ENCODE measurements around the gene SEC11A.
"Not testable (repeated sequence)": the region's sequence is repeated elsewhere in the genome, so short reads cannot be mapped to it uniquely, and the experiment has no call there.

Gene SEC11A

DNA sequence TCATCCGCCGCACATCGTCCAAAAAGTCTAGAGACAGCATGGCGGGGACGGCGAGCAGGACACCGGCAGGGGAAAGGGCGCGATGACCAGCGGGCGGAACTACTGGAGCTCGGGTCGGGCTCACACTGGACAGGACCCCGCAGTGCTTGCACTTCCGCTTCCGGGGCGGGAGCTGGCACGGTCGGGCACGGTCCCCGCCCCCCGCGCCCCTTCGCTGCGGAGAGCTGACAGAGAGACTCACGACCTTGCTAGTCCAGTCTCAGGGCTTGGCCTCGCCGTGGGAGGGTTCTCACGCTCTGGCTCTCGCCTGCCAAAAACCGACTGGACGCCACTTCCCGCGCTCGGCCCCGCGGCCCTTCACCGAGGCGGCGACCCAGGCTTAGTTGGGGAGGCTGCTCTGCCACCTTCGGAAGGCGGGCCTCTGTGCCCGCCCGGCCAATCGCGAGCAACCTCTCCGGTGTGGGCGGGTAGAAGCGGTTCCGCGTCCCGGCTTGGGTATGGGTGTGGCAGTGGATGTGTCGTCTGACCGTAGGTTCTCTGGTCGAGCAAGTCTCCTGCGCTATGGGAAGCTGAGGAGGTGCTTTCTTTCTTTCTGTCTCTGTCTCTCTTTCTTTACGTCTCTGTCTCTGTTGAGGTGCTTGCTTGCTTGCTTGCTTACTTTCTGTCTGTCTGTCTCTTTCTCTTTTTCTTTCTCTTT, at the start of gene SEC11A:
TSS of gene SEC11A (minus strand) at position 104 of the 697 bp plus-strand sequence. CDS start at position 40, 64 bp downstream.
- peak; percentile 83 for DNase-seq

DNA sequence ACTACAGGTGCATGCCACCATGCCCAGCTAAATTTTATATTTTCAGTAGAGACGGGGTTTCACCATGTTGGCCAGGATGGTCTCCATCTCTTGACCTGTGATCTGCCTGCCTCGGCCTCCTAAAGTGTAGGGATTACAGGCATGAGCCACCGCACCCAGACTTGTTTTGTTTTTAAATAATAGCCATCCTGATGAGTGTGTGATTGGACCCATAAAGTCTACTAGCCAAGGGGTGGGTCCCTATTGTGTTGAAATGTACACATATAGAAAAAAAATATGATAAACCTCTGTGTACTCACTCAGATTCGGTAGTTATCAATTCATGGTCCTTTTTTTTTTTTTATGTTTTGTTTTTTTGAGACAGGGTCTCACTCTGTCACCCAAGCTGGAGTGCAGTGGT, 49.7 kb upstream of the SEC11A start:
- no peak for DNase-seq

DNA sequence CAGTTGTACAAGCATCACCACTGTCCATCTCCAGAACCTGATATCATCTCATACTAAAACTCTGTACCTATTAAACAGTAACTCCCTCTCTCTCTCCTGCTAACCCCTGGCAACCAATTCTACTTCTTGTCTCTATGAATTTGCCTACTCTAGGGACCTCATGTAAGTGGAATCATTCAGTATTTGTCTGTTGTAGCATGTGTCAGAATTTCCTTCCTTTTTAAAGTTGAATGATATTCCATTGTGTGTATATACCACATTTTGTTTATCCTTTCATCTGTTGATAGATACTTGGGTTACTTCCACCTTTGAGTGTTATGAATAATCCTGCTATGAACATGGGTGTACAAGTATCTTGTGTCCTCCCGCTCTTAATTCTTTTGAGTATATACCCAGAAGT, 49.0 kb upstream of the SEC11A start:
- no peak for DNase-seq

DNA sequence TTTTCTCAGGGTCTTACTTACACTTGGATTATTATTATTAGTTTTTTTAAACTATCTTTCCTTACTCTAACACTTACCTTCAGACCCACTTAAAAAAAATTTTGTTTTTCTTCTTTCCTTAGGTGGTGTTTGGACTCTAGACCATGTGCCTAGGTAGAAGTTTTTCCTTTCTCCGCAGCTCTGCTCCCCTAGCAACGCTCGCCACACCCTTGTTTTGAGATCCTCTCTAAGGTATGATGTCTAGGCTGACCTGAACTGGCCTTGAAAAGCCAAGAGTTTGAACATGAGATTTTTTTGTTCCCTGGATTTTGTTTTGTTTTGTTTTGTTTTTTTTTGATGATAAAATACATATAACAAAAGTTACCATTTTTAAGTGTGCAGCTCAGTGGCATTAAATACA, 48.6 kb upstream of the SEC11A start:
- no peak for DNase-seq

DNA sequence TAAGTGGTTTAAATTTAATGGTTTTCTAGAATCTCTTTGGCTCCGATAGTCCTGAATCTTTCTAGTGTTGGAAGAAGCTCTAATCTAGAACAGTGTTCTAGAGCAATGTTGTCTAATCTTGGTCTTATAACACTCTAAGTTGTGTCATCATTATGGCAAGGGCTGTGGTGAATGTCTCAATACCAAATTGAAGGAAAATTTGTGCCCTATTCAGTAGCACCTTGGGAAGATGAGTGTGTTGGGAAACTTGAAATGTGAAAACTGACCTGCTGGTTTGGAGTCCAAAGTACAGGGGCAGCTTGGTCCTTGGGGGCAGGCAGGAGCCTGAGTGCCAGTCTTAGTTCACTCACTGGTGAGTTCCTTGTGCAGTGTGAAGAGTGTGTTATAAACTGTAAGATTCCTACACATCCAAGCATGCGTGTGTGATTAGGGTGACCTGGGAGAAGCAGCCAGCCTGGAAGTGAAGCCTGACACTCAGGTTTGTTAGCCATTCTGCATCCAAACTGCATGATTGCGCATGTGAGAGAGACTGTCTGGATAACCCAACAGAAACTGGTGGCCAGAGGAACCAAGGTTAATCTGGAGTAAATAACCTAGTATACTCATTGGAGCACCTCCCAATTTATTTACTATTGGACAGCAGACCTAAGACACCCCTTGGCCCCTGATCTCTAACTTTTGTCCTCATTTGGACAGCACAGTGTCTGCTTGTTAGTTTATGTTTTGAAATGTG, 47.1 kb upstream of the SEC11A start:
- no peak for DNase-seq

DNA sequence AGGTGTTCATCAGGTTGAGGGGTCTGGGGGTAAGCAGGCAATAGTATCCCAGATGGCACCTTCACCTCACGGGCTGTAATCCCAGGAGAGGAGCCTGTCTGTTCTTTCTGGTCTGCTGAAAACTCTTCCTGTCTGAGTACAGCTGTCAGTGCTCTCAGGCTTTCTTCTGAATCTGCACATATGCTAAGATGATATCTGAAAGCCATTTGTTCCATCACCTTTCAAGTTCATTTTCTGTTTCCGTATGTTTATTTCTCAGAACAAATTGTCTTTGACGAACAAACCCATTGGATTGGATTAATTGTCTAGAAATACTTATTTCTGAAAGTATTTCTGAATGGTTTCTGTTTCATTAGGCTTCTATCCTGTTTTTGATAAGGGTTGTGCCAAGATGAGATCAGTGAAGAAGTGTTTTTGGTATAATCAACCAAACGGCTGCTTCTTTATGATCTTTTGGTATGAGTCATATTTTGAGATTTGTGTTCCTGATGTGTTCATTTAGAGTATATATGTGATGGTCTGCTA, 45.7 kb upstream of the SEC11A start:
- DNase-seq, result no peak

DNA sequence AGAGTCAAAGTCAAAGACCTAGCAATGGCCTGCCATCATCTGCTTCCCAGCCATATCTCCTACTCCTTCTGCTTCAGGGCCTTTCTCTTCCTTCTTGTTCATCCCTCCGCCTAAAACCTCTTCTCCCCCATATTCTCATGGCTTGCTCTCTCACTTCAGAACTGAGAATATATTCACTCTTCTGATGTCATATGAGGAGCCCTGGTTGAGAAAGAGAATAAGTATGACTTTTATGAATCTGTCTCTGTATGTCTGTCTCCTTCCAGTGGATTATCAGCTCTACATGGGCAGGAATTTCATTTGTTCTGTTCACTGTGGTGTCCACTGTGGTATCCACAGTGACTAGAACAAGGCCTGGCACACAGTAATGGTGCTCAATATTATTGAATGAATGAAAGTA, 44.3 kb upstream of the SEC11A start:
- DNase-seq, result no peak

DNA sequence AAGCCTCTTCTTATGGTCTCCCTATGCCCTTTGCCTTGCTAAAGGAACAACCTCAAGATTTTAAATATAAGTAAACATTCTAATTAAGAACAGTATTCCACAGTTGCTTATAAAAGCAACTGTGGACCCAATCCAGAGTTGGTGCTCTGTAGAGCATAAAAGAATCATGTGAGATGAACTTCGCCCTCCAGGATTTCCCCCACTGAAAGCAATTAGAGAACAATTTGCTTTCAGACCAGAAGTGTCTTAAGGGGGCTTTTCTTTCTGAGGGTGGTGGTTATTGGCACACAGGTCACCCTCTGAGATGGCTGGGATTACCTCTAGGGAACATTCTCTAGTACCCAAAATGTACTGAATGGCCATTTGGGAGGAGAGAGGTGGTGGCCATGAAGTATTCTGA, 43.1 kb upstream of the SEC11A start:
- DNase-seq, result no peak

DNA sequence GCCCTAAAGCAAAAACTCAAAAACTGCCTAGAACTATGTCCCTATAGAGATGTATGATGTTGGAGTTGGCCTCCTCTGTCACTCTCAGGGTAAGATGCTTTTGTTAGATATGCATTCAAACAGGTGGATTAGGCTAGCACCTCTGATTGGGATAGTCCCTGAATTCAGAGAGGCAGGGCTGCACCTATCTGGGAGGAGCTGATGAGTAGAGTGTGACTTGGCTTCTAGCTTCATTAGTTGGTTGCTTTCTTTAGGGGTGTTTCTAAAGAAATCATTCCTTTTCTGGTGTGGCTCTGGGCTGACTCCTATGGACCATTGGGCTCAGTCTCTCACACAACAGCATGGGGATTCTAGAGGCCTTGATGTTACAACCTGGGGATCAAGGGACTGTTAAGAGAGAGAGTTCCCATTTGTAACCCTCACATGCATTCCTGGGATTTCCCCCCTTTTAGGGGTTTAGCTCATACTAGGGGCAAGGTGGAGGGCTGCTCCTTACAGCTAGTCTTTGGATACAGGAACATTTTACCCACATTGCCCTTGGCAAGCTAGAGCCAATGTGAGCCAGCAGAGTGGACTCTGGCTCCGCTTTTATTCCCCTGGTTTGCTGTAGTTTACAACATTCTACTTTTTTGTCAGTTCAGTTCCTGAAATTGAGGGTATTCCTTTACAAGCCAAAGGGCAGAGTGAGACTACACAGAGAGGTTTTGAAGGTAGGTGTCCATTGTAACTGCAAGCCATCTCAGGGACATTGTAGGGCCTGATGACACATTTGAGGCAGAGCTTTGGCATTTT, 40.0 kb upstream of the SEC11A start:
- DNase-seq, result no peak

DNA sequence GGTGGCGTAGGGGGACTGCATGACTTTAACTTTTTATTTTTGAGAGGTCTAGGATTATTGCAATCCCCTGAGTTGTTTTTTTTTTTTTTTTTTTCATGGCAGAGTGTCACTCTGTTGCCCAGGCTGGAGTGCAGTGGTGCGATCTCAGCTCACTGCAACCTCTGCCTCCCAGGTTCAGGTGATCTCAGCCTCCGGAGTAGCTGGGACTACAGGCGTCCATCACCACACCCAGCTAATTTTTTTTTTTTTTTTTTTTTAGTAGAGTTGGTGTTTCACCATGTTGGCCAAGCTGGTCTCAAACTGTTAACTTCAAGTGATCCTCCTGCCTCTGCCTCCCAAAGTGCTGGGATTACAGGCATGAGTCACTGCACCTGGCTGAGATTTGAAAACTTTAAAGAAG, 39.0 kb upstream of the SEC11A start:
- not testable (repeated sequence) for DNase-seq

DNA sequence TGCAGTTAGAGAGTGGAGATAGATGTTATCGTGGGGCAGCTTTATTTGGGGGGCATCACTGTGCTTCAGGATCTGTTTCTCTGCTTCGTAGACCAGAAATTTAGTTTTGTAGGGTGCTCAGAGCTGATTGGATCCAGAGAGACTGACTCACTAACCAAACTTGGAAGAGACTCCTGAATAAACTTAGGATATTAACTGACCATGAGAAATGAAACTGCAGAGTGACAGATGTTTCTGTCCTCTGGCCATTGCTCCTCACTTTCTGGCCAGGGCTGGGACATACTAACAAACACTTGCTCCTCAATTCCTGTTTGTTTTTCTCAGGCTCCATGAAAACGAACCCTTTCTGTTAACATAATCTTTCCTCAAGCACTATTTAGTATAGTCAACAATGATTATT, 36.8 kb upstream of the SEC11A start:
- DNase-seq, result no peak

DNA sequence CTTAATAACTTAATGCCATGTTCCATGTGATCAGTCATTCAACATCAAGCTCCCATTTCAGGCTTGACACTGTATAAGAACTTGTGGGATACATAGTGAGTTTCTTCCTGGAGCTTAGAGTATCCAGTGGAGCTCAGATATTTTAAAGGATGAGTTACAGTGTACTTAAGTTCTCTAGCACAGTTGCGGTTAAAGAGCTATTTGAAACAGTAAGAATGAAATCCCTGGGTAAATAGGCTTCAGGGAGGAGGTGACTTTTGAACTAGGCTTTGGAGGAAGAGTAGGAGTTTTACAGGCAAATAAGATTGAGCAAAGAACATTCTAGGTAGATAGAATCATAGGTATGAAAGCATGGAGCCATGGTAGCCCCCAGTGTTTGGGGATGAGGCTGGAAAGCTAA, 36.3 kb upstream of the SEC11A start:
- no peak for DNase-seq

DNA sequence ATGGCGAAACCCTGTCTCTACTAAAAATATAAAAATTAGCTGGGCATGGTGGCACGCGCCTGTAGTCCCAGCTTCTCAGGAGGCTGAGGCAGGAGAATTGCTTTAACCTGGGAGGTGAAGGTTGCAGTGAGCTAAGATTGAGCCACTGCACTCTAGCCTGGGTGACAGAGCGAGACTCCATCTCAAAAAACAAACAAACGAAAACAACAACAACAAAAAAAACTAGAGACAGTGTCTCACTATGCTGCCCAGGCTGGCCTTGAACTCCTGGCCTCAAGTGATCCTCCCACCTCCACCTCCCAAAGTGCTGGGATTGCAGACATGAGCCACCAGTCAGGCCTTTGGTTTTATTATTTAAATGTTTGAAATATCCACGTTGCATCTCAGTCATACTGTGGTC, 35.8 kb upstream of the SEC11A start:
- DNase-seq, result not testable (repeated sequence)

DNA sequence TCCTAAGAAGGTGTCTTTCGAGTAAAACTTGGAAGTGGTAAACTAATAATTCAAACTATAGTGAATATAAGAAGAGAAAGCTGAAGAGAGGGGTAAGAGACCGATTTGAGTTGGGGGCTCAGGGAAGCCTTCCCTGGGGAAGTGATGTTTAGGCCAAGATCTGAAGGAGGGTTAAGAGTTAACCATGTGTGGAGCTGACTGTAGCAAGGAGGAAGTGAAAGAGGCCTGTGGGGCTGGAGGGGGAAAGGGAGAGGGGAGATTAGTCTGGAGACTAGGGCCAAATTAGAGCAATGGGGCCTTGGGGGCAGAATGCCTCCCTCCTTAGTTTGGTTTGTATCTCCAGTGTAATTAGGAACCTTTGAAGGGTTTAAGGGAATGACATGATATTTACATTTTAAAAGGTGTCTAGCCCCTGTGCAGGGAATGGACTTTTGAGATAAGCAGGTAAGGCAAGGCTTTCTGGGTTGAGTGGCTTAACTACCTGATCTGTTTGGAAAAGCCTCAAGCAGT, 34.7 kb upstream of the SEC11A start:
- no peak for DNase-seq

DNA sequence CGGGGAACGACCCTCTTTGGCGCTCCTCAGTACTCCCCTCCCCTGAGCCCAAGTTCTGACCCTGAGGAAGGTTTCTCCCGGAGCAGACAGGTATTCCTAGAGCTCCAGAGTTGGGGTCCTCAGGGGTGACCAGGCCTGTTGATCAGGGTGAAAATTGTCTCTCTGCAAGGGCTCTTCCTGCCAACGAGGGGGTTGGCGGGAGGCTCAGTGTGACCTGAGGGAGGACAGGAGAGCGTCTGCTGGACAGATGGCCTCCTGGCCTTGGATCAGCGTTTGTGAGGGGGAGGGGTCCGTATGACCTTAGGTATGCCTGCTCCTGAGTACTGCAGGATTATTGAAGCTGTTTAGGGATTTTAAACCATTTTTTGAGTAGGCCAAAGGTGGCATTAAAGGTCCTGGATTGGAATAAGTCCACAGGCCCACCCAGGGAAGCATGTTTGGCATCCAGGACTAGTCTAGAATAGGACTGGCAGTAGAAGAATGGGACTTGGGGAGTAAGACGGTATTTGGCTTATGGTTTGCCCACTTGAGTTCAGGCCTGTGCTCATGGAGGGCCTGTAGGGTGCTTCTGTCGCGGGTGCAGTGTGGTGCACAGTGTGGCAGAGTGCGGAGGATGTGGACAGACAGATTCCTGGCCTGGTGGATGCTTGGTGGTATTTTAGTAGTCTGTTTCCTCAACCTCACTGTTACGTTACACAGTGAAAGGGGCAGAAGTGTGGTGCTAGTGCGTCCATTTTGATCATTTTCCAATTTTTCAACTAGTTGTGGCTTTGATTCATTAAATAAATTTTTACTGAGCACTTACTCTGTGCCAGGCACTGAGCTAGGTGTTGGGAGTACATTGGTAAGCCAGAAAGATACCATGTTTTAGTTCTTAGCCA, 33.4 kb upstream of the SEC11A start:
- peak; percentile 2 for DNase-seq

DNA sequence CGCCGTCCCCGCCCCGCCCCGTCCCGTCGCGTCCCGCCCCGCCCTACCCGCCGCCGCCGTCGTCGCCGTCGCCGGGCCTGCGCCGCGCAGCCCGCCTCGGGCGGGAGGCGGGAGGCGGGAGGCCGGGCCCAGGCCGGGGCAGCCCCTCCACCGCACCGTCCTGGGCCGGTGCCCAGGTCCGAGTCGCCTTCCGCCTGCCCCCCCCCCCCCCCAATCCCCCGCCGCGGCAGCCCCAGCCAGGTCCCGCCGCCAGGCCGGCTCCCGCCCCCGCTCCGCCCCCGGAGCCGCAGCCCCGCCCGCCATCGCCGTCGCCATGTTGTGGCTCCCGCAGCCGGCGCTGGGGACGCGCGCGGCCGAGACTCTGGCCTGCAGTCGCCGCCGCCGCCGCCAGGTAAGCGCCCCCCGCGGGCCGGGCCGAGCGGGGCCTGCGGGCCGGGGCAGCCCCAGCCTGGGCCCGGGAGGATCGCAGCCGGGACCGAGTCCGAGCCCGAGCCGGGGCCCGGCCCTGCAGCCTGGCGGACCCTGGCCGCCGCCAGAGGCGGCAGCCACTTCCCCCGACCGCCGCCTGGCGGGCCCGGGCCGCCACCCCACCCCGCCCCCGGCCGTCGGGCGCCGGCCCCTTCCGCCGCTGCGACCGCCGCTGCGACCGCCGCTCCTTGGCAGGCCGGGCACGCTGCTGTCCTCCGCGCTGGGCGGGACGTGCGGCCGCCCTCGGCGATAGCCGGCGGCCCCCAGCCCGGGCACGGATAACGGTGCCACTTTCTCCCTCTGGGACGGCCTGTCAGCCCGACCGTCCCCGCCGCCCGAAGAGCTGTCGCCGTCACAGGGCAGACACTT, 32.6 kb upstream of the SEC11A start, which contains the start of gene ZNF592:
TSS of gene ZNF592 (plus strand) at position 319 of the 837 bp plus-strand sequence. CDS start 34,084 bp downstream, outside the sequence.
- peak; percentile 22 for DNase-seq

DNA sequence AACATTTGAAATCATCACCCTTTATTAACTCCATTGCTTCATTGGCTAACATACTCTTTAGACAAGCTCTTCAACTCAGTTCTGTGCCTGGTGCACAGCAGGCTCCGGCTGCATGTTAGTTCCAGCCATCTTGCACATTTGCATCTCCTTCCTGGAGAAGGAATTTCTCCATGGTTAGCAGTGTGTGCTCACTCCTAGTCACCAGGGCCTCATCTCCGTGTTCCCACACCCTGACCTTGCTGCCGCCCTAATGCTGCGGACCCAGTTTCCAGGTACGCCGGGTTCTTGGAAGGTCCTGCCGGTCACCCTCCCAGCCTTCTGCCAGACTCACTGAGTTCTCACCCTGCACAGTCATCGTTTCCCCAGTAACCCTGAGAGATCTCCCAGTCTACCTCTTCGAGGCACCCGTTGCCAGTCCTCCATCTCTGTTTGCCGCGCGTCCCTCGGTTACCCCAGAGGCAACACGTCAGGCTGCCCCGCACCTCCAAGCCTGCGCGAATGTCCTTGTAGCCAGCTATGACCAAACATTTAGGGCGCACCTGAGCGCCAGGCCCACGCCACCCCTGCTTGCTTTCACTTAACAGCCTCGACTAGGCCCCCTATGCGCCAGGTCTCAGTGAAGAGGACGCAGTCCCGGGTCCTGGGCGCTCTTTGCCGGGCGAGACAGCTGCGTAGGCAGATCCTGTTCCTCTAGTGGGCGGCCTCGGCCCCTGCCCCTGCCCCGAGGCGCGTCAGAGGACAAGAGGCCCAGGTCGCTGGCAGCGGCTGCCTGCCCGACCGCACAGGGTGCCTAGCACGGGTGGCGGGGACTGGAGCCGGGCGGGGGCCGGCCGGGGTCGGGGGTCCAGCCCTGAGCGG, 31.7 kb upstream of the SEC11A start:
- DNase-seq, result peak; percentile 62

DNA sequence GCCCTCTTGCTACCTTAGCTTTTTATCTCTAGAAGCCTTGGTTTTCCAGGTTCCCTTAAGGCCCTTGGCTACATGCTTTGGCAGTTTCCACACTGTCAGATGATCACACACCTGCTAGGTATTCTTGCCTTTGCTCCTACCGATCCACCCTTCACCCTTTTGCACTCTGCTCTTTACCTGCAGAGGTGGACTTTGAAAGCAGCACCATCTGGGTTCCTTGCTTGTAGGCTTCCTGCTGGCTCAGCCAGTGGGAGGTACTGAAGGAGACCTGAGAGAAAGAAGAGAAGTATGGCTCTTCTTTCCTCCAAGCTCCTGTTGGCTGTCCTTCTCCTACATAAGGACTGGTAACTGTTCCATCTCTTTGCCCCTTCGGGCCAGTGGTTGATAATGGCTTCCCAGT, 25.2 kb upstream of the SEC11A start:
- no peak for DNase-seq

DNA sequence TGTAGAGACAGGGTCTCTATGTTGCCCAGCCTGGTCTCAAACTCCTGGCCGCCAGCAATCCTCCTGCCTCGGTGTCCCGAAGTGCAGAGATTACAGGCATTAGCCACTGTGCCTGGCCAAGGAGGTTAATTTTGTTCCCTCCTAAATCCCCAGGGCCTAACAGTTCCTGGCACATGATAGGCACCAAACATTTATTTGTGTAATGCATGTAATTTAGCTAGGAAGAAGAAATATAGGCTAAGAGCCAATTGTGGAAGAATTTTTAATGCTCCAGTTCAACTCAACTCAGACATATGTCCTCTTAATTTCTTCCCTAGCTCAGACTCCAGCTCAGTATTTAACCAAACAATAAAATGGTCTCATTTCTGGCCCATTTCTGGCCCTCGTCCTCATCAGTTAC, 24.8 kb upstream of the SEC11A start:
- no peak for DNase-seq

DNA sequence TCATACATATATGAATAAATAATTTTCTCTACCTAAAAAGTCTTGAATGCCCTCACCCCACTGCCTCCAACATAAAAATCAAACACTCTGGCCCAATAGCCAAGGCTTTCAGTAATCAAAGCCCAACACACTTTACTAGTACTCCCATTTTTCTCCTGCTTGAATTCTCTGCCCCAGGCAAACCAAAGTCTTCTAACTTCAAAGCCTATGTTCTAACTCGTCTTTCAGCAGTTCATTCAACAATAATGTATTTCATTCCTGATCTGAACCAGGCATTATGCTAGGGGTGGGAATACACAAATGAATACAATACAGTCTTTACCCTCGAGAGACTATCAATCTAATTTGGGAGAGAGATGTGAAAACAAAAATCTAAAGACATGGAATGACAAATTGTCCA, 21.1 kb upstream of the SEC11A start:
- no peak for DNase-seq
